NCI-H82 treated with DMSO at 0.1 percent for 48 hours (cell line): ENCODE results near the gene FBXO22.
"Not testable (repeated sequence)": the region's sequence is repeated elsewhere in the genome, so short reads cannot be mapped to it uniquely, and the experiment has no call there.

Experiments
- DNase-seq: peaks from one replicate; lab custom pipeline; 2025; ENCODE audit not compliant: unreplicated experiment; lab: John Stamatoyannopoulos, UW

Gene FBXO22

GRCh38 chr15:75903331-75904239 lies at the start of gene FBXO22:
Gene FBXO22 (plus strand): TSS chr15:75903878. CDS start chr15:75903964, 86 bp downstream.
- peak; percentile 74 for DNase-seq

- DNase-seq, result no peak
These were observed 45.8 kb upstream of the FBXO22 start for GRCh38 chr15:75857886-75858285.

GRCh38 chr15:75861750-75862402 lies 41.8 kb upstream of the FBXO22 start:
- no peak for DNase-seq

- no peak for DNase-seq
These were observed 40.9 kb upstream of the FBXO22 start for GRCh38 chr15:75862796-75863195.

GRCh38 chr15:75864213-75865059 lies 39.2 kb upstream of the FBXO22 start:
- no peak for DNase-seq

- DNase-seq, result not testable (repeated sequence)
These were observed 37.6 kb upstream of the FBXO22 start for GRCh38 chr15:75866045-75866444.

- no peak for DNase-seq
These were observed 36.8 kb upstream of the FBXO22 start for GRCh38 chr15:75866916-75867315.

GRCh38 chr15:75867449-75867848 lies 36.2 kb upstream of the FBXO22 start:
- no peak for DNase-seq

GRCh38 chr15:75868019-75868418 lies 35.7 kb upstream of the FBXO22 start:
- no peak for DNase-seq

- DNase-seq, result peak; percentile 79
These were observed 34.2 kb upstream of the FBXO22 start for GRCh38 chr15:75869446-75869845.

- DNase-seq, result not testable (repeated sequence)
These were observed 32.1 kb upstream of the FBXO22 start for GRCh38 chr15:75871589-75871988.

GRCh38 chr15:75872403-75872990 lies 31.2 kb upstream of the FBXO22 start:
- no peak for DNase-seq

- no peak for DNase-seq
These were observed 19.6 kb upstream of the FBXO22 start for GRCh38 chr15:75884041-75884440.

GRCh38 chr15:75887178-75887577 lies 16.5 kb upstream of the FBXO22 start:
- DNase-seq, result no peak

- DNase-seq, result no peak
These were observed 11.8 kb upstream of the FBXO22 start for GRCh38 chr15:75891895-75892294.

- no peak for DNase-seq
These were observed 7.9 kb upstream of the FBXO22 start for GRCh38 chr15:75895731-75896130.

- no peak for DNase-seq
These were observed 3.1 kb upstream of the FBXO22 start for GRCh38 chr15:75900577-75900976.

GRCh38 chr15:75902129-75902557 lies 1.5 kb upstream of the FBXO22 start:
- DNase-seq, result peak; percentile 98

GRCh38 chr15:75905231-75905630 lies 1.6 kb downstream of the FBXO22 start:
- no peak for DNase-seq

GRCh38 chr15:75910355-75910754 lies 6.7 kb downstream of the FBXO22 start:
- not testable (repeated sequence) for DNase-seq

GRCh38 chr15:75916978-75917377 lies 13.3 kb downstream of the FBXO22 start:
- DNase-seq, result no peak
